ENCODE data around the gene GPR18.
"Not testable (repeated sequence)": the region's sequence is repeated elsewhere in the genome, so short reads cannot be mapped to it uniquely, and the experiment has no call there.

The GPR18 gene

GRCh38 chr13:99221567-99222239, 36.5 kb downstream of the GPR18 start:
- Mint-ChIP-seq H3K9me3 (peaks cover 11% of the 10 kb centered on the region), H3K4me3 (no peak overlapping the region), H3K4me1 (ENCODE audit: low read depth) (peaks cover 71% of the 10 kb centered on the region), H3K36me3 (ENCODE audit: low read depth) (peaks cover 38% of the 10 kb centered on the region), H3K27me3 (ENCODE audit: low read depth) (no peaks in the 10 kb centered on the region), H3K27ac (no peak overlapping the region)

DNA sequence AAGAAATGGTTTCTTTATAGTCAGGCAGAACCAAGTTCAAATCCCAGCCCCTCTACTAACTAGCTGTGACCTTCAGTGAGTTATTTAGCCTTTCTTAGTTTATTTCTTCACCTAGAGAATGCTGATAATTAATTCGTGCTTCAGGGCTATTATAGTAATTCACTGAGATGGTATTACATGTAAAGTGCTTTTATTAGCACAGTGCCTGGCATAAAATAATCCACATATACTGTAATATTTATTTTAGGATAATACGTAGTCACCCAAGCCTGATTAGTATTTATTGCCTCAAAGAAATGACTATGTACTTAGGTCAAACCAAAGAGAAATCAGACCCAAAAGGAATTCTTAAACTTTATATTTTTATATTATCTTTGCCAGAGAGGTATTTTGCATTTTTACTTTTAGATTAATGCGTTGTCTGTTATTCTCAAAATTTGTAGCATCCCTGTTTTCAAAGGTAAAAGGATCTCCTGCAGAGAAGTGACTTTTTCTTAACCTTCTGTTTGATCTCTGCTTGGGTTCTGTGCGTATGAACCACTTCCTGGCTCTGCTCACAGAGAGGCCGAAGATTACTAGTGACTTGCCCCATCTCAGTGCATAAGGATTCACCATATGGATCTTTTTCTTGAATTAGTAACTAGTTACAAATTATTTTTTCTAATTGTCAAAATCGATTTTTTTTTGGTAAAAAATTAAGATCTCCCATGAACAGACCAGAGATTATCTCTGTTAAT, 37.8 kb downstream of the GPR18 start:
- H3K9me3 Mint-ChIP-seq, result peaks cover 11% of the 10 kb centered on the region
- peaks cover 33% of the 10 kb centered on the region for H3K36me3 Mint-ChIP-seq (ENCODE audit: low read depth)
- peaks cover 64% of the 10 kb centered on the region for H3K4me1 Mint-ChIP-seq (ENCODE audit: low read depth)
- H3K27me3 Mint-ChIP-seq (ENCODE audit: low read depth), result no peaks in the 10 kb centered on the region
- H3K4me3 Mint-ChIP-seq, result peak overlapping the region; percentile 47
- peak overlapping the region; percentile 56 for H3K27ac Mint-ChIP-seq

- Mint-ChIP-seq H3K9me3 (peaks cover 11% of the 10 kb centered on the region), H3K27me3 (ENCODE audit: low read depth) (no peaks in the 10 kb centered on the region), H3K4me1 (ENCODE audit: low read depth) (peaks cover 72% of the 10 kb centered on the region), H3K27ac (peak overlapping the region; percentile 74), H3K36me3 (ENCODE audit: low read depth) (peaks cover 35% of the 10 kb centered on the region), H3K4me3 (peak overlapping the region; percentile 77)
Measured at GRCh38 chr13:99218969-99219368, 39.2 kb downstream of the GPR18 start.

DNA sequence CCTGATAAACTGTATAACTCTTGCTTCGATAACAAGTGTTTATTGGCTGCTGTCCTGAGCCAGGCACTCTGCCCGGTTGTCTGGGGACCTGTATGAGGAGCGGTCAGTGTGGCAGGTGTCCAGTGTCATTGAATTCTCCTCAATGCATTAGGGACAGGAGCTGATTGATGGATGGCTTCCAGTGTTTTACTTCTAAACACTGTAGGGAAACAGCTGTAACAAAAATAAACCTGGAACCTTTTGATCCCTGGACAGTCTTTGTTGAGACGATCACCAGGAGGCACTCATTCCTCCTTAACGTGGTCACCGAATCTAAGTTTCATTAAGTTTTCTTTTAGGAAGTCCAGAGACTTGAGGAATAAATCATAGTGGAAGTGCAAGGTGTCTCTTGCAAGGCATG, 39.6 kb downstream of the GPR18 start:
- H3K4me3 Mint-ChIP-seq, result peak overlapping the region; percentile 77
- peak overlapping the region; percentile 74 for H3K27ac Mint-ChIP-seq
- peaks cover 9% of the 10 kb centered on the region for H3K9me3 Mint-ChIP-seq
- H3K4me1 Mint-ChIP-seq (ENCODE audit: low read depth), result peaks cover 72% of the 10 kb centered on the region
- peaks cover 32% of the 10 kb centered on the region for H3K36me3 Mint-ChIP-seq (ENCODE audit: low read depth)
- H3K27me3 Mint-ChIP-seq (ENCODE audit: low read depth), result no peaks in the 10 kb centered on the region

- H3K36me3 Mint-ChIP-seq (ENCODE audit: low read depth), result peaks cover 29% of the 10 kb centered on the region
- no peaks in the 10 kb centered on the region for H3K27me3 Mint-ChIP-seq (ENCODE audit: low read depth)
- peak overlapping the region; percentile 77 for H3K4me3 Mint-ChIP-seq
- peaks cover 67% of the 10 kb centered on the region for H3K4me1 Mint-ChIP-seq (ENCODE audit: low read depth)
- peaks cover 5% of the 10 kb centered on the region for H3K9me3 Mint-ChIP-seq
- H3K27ac Mint-ChIP-seq, result peak overlapping the region; percentile 74
Measured at GRCh38 chr13:99218126-99218525, 40.1 kb downstream of the GPR18 start.

- H3K27me3 Mint-ChIP-seq (ENCODE audit: low read depth), result no peaks in the 10 kb centered on the region
- peak overlapping the region; percentile 68 for H3K4me3 Mint-ChIP-seq
- peaks cover 27% of the 10 kb centered on the region for H3K36me3 Mint-ChIP-seq (ENCODE audit: low read depth)
Measured at GRCh38 chr13:99217461-99218110, 40.6 kb downstream of the GPR18 start.

DNA sequence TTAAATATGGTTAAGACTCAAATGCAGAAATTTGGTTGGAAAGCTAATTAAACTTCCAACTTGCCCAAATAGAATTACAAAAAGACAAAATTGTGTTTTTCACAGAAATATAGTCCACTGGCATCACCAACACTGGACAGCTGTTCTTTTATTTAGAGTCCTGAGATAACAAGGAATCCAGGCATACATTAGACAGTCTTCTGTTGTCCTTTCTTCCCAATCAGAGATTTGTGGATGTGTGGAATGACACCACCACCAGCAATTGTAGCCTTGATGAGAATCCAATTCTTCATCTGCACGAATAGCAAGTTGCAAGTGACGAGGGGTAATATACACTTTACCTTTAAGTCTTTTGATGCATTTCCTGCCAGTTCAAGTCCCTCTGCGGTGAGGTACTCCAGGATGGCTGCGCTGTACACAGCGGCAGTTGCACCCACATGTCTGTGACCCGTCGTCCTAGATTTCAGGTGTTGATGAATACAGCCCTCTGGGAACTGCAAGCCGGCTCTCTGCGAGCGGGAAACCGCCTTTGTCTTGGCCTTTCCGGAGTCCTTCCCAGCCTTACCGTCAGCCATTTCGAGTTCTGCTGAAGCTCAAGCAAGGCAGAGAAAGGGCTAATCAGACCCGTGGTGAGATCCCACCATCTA, 42.9 kb downstream of the GPR18 start:
- Mint-ChIP-seq H3K9me3 (no peaks in the 10 kb centered on the region), H3K4me1 (ENCODE audit: low read depth) (peaks cover 57% of the 10 kb centered on the region), H3K27me3 (ENCODE audit: low read depth) (no peaks in the 10 kb centered on the region), H3K36me3 (ENCODE audit: low read depth) (peaks cover 26% of the 10 kb centered on the region), H3K27ac (peak overlapping the region; percentile 37), H3K4me3 (peak overlapping the region; percentile 79)

More at GRCh38 chr13:99217461-99218110, 40.6 kb downstream of the GPR18 start:
- no peak overlapping the region for H3K27ac Mint-ChIP-seq
- no peaks in the 10 kb centered on the region for H3K9me3 Mint-ChIP-seq
- peaks cover 65% of the 10 kb centered on the region for H3K4me1 Mint-ChIP-seq (ENCODE audit: low read depth)

GRCh38 chr13:99214731-99215130, 43.4 kb downstream of the GPR18 start:
- Mint-ChIP-seq H3K36me3 (ENCODE audit: low read depth) (peaks cover 26% of the 10 kb centered on the region), H3K4me1 (ENCODE audit: low read depth) (peaks cover 56% of the 10 kb centered on the region), H3K4me3 (peak overlapping the region; percentile 79), H3K27me3 (ENCODE audit: low read depth) (no peaks in the 10 kb centered on the region), H3K27ac (peak overlapping the region; percentile 37), H3K9me3 (no peaks in the 10 kb centered on the region)

GRCh38 chr13:99214232-99214631, 43.9 kb downstream of the GPR18 start:
- Mint-ChIP-seq H3K36me3 (ENCODE audit: low read depth) (peaks cover 27% of the 10 kb centered on the region), H3K4me1 (ENCODE audit: low read depth) (peaks cover 55% of the 10 kb centered on the region), H3K9me3 (no peaks in the 10 kb centered on the region), H3K27me3 (ENCODE audit: low read depth) (no peaks in the 10 kb centered on the region), H3K27ac (peak overlapping the region; percentile 37), H3K4me3 (peak overlapping the region; percentile 79)

DNA sequence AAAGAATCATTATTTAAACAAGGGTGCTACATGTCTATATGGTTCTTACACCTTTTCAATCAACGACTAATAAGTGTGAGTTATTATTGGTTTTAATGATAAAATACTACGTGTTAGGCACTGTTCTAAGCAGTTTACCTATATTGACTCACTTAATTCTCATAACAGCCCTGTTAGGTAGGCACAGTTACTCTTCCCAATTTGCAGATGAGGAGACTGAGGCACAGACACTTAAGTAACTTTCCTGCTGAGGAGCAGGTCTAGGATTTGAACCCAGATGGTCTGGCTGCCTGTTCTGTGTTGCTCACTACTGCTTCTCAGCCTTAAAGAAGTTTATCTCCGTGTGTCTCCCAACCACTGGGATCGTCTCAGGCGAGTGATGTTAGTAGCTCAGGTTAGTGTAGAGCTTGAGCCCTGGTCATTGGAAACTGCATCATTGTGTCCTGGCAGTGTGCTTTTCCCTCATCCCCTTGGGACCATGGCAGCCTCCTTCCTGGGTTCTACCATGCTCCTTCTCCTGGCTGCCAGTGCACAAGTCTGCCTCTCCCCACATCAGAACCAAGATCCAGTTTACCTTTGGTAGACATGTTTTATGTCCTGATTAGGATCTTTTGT, 46.7 kb downstream of the GPR18 start:
- peaks cover 46% of the 10 kb centered on the region for H3K4me1 Mint-ChIP-seq (ENCODE audit: low read depth)
- no peak overlapping the region for H3K4me3 Mint-ChIP-seq
- no peak overlapping the region for H3K27ac Mint-ChIP-seq
- peaks cover 36% of the 10 kb centered on the region for H3K36me3 Mint-ChIP-seq (ENCODE audit: low read depth)
- no peaks in the 10 kb centered on the region for H3K9me3 Mint-ChIP-seq
- H3K27me3 Mint-ChIP-seq (ENCODE audit: low read depth), result peaks cover 3% of the 10 kb centered on the region

DNA sequence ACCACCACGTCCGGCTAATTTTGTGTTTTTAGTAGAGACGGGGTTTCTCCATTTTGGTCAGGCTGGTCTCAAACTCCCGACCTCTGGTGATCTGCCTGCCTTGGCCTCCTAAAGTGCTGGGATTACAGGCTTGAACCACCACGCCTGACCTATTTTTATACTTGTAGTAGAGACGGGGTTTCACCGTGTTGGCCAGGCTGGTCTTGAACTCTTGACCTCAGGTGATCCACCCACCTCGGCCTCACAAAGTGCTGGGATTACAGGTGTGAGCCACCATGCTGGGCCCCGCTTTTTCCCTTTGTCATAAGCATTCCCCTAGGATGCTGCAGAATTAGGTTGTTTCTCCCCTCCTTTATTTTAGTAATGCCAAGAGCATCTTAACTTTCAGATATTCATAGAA, 47.6 kb downstream of the GPR18 start:
- H3K4me1 Mint-ChIP-seq (ENCODE audit: low read depth), result peaks cover 52% of the 10 kb centered on the region
- not testable (repeated sequence) for H3K27ac Mint-ChIP-seq; H3K4me3 Mint-ChIP-seq; H3K9me3 Mint-ChIP-seq; H3K27me3 Mint-ChIP-seq (ENCODE audit: low read depth)
- peaks cover 40% of the 10 kb centered on the region for H3K36me3 Mint-ChIP-seq (ENCODE audit: low read depth)

DNA sequence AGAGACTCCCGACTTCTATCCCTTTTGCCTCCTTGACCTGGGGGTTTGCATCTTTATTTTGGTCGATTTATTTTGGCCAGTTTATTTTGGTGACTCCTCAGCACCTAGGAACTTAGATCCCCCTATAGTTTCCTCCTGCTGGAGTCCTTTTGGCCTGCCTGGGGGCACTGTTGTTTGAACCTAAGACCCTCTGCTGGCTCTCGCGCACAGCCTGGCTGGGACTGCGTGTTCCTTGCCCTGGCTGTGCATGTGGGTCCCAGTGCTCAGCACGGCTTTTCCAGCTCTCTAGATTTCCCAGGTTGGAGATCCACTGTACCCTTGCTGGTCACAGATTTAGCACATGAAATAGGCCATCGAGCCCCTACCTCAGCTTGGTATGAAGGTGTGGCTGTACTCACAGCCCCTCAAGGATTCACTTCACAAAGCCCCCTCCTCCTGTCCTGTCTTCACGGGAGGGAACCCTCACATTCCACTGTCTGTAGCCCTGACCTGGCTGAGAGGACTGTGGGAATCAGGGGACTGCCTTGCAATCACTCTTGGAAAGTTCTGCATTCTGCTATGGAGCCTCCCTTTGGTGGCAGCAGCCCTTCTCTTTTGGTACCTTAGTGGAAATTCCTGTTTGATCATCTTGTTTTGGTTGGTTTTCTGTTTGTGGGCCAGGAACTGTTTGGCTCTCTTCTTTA, 49.2 kb downstream of the GPR18 start:
- H3K9me3 Mint-ChIP-seq, result no peaks in the 10 kb centered on the region
- no peak overlapping the region for H3K4me3 Mint-ChIP-seq
- no peak overlapping the region for H3K27ac Mint-ChIP-seq
- H3K27me3 Mint-ChIP-seq (ENCODE audit: low read depth), result peaks cover 16% of the 10 kb centered on the region
- peaks cover 43% of the 10 kb centered on the region for H3K36me3 Mint-ChIP-seq (ENCODE audit: low read depth)
- H3K4me1 Mint-ChIP-seq (ENCODE audit: low read depth), result peaks cover 52% of the 10 kb centered on the region

DNA sequence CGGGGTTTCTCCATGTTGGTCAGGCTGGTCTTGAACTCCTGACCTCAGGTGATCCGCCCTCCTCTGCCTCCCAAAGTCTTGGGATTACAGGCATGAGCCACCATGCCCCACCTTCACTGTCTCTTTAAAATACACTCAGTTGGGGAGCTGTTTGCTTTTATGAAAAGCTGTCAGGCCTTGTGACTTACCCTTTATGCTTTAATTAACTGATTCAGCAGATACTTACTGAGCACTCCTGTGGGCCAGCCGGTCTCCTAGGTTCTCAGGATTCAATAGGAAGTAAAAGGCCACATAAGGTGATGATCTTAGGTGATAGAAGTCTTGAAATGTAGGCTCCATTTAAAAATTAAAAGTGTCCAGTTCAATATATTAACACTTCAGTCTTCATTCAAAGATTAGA, 50.0 kb downstream of the GPR18 start:
- Mint-ChIP-seq H3K36me3 (ENCODE audit: low read depth) (peaks cover 48% of the 10 kb centered on the region), H3K27me3 (ENCODE audit: low read depth) (peaks cover 16% of the 10 kb centered on the region), H3K9me3 (no peaks in the 10 kb centered on the region), H3K4me1 (ENCODE audit: low read depth) (peaks cover 57% of the 10 kb centered on the region), H3K27ac (no peak overlapping the region), H3K4me3 (no peak overlapping the region)

GRCh38 chr13:99207511-99207910, 50.7 kb downstream of the GPR18 start:
- peaks cover 60% of the 10 kb centered on the region for H3K4me1 Mint-ChIP-seq (ENCODE audit: low read depth)
- H3K4me3 Mint-ChIP-seq, result no peak overlapping the region
- peaks cover 51% of the 10 kb centered on the region for H3K36me3 Mint-ChIP-seq (ENCODE audit: low read depth)
- no peak overlapping the region for H3K27ac Mint-ChIP-seq
- peaks cover 18% of the 10 kb centered on the region for H3K27me3 Mint-ChIP-seq (ENCODE audit: low read depth)
- H3K9me3 Mint-ChIP-seq, result no peaks in the 10 kb centered on the region
